Stimulated activated CD4-positive, alpha-beta T cell treated with anti-CD3 and anti-CD28 coated beads, TNF-alpha, amount 100 ng/mL, for 48 hours (primary cell): Measurements from ENCODE around the gene SREBF2.
"Not testable (repeated sequence)": the region's sequence is repeated elsewhere in the genome, so short reads cannot be mapped to it uniquely, and the experiment has no call there.

Experiments used
- DNase-seq, 3 donors: peaks; one replicate each; pipeline ENCODE4 v3.0.0-alpha.2; 2020; ENCODE audit warnings: low read depth in 3 of 3

The SREBF2 gene

GRCh38 chr22:41946629-41947423 lies 113.9 kb downstream of the SREBF2 start, which contains the start of gene CENPM:
TSS of gene CENPM (minus strand) at chr22:41947152. CDS start at chr22:41947076, 76 bp downstream.
- DNase-seq = peak; percentile 92 to 96 (median 93)

DNA sequence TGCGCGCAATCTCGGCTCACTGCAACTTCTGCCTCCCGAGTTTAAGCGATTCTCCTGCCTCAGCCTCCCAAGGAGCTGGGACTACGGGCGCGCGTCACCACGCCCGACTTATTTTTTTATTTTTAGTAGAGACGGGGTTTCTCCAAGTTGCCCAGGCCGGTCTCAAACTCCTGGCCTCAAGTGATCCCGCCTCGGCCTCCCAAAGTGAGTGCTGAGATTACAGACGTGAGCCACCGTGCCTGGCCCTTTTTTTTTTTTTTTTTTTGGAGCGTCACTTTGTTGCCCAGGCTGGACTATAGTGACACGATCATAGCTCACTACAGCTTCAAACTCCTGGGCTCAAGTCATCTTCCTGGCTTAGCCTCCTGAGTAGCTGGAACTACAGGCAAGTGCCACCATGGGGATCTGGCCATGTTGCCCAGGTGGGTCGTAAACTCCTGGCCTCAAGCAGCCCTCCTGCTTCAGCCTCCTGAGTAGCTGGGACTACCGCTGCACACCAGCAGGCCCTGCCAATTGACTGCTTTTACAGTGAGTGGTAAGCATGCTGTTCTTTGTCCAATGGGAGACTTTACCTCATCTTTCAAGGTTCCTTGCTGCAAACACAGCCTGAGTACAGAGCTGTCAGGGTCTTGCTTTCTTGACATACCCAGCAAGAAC lies 114.6 kb downstream of the SREBF2 start:
- DNase-seq = no peak

DNA sequence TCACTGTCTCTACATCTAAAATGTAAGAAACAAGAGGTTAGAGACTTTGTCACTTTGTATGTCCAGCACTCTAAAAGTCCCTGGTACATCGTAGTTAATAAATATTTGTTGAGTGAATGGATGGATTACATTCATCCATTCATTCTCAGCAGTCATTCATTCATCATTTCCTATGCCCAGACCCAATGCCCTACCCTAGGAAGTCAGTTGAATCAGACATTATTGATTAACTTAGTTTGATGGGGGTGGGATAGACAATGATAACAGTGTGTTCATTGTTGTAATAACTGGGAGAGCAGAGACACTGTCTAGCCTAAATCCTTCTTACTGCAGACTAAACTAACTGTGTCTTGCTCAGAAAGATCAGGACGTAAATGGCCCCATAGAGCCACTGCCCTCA lies 115.2 kb downstream of the SREBF2 start:
- DNase-seq = no peak

- DNase-seq = not testable (repeated sequence)
Measured at GRCh38 chr22:41948928-41949296, 116.0 kb downstream of the SREBF2 start.

DNA sequence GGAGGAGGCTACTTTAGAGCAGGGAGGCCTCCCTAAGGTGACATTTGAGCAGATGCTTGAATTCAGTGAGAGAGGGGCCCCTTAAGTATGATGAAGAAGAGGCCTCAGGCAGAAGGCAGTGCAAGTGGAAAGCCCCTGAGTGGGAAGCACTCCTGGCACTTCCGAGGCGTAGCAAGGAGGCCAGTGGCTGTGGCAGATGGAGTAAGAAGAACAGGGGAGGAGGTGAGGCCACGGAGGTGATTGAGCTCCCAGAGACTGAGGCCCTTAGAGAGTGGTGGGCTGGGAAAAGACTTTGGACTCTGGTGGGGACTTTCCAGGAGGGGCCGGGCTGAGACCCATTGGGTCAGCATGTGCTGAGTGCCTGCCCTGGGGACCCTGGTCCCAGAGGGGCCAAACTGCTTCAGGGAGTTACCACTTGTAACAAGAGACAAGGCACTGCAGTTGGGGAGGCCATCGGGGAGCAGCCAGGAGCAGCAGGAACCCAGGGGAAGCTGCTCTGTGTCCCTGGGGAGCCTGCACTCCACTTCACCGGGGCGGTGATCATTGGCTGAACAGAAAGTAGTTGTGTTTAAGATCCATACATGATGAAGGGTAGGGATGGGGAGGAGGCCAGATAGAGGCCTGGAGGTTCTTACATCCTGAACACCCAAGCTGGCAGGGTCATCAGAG lies 116.5 kb downstream of the SREBF2 start:
- DNase-seq = no peak

DNA sequence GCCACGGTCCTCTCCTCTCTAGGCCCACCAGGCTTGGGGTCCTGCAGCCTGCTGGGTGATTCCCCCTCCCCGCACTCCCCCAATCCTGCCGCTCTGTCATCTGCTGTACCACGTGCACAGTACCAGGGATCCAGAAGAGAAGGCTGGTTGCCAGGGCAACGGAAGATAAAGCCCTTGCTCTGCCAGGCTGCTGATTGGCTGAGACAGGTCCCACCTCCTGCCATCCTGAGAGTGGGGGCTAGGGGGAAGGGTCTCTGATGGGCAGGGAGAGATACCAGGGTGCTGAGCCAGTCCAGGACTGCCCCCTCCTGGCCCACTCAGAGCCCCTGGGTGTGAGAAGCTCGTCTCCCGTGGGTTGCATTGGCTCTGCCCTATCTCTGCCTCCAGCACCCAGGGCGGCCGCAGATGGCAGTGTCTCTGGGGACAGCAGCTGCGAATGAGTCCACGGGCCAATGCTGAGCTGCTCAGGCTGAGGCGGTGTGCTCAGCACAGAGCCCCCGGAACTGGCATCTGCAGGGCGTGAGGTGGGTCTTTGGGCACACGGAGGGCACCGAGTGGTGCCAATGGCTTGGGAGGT lies 119.1 kb downstream of the SREBF2 start, which contains the start of gene SMIM45:
TSS of gene SMIM45 (plus strand) at position 253 of the 577 bp plus-strand sequence.
- no peak for DNase-seq

DNA sequence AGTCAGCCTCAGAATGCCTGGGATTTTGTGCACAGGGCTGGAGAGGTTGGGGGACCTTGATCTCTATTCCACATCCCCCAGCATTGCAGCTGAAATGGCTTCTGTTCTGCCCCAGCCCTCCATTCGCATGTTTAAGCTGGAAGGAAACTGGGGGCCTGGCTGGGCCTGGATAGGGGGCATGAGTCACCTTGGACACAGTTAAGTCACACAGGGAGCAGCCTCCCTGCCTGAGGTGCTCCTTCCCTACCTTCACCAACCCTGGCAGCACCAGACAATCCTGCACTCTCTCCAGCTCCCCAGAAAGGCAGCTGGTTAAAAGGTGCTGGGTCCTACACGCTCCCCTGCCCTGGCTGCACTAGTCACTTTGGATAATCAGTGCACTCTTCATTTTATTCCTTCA lies 119.8 kb downstream of the SREBF2 start:
- no peak for DNase-seq
